Gastrocnemius medialis (tissue), 4 donors: Measurements from ENCODE around the gene FGF19. TPM values are rescaled to one million over a fixed set of nuclear protein-coding genes. Genes with fewer than 3 reads are reported as not detected.

ENCODE experiments used
- ATAC-seq, 2 donors: fragments of 150-250 bp; one replicate each; pipeline ENCODE4 v1.9.1; 2016
- DNase-seq, 2 donors: peaks; one replicate each; pipeline ENCODE4 v3.0.0-alpha.2; 2019
- H3K27ac ChIP-seq, 4 donors: fragments of 200-600 bp; sonication (generic); 1 replicate in 1 of 4; 2 replicates in 3 of 4; pipeline ENCODE4 v1.5.1; 2016 to 2018; ENCODE audit warnings: mild to moderate bottlenecking in 2 of 4, moderate library complexity in 1 of 4
- H3K27me3 ChIP-seq, 3 donors: fragments of 200-600 bp; sonication (generic) in 2 of 3; 1 replicate in 1 of 3; 2 replicates in 2 of 3; pipeline versions ENCODE4 v1.5.1 to v1.6.0; 2016 to 2019; ENCODE audit warnings: mild to moderate bottlenecking in 1 of 3, moderate library complexity in 1 of 3
- H3K36me3 ChIP-seq, 2 donors: fragments of 200-600 bp; sonication (generic) in 1 of 2; one replicate each; pipeline ENCODE4 v1.5.1; 2017 to 2018
- H3K4me1 ChIP-seq, 2 donors: fragments of 200-600 bp; sonication (generic) in 1 of 2; one replicate each; pipeline ENCODE4 v1.5.1; 2016 to 2017; ENCODE audit warnings: mild to moderate bottlenecking in 2 of 2
- H3K4me3 ChIP-seq, 4 donors: fragments of 200-600 bp; sonication (generic) in 3 of 4; 1 replicate in 1 of 4; 2 replicates in 3 of 4; pipeline ENCODE4 v1.5.1; 2016 to 2019; ENCODE audit warnings: mild to moderate bottlenecking in 2 of 4
- H3K9me3 ChIP-seq, 3 donors: fragments of 200-600 bp; sonication (generic) in 2 of 3; 1 replicate in 1 of 3; 2 replicates in 2 of 3; pipeline ENCODE4 v1.5.1; 2016 to 2019
- CTCF ChIP-seq, 5 experiments: fragments of 450-650 bp in 3 of 5; fragments of 200-600 bp in 2 of 5; sonication (generic) in 2 of 5; IDR thresholded peaks in 4 of 5; conservative IDR thresholded peaks in 1 of 5; 1 replicate in 4 of 5; 2 replicates in 1 of 5; pipeline ENCODE4 v1.5.1; 2016 to 2019; ENCODE audit warnings: antibody characterized with exemption in 5 of 5, mild to moderate bottlenecking in 3 of 5, moderate library complexity in 3 of 5
- POLR2A ChIP-seq, 2 donors: fragments of 450-650 bp; IDR thresholded peaks; one replicate each; pipeline ENCODE4 v1.6.1; 2017; ENCODE audit warnings: antibody characterized with exemption in 2 of 2, mild to moderate bottlenecking in 2 of 2, moderate library complexity in 2 of 2
- in situ Hi-C, 4 donors: fragments of 200-750 bp; cut with MboI; loops; one replicate each; pipeline versions ENCODE4 v1.15.0 to v1.8.0; 2017; ENCODE audit warnings: low sequenced_read_pairs in 4 of 4
- intact Hi-C: fragments of 100-400 bp; cut with DNase I; formaldehyde crosslinking; loops from one replicate; pipeline ENCODE4 v1.15.1; 2023; ENCODE audit warnings: low total_unique reads
- total RNA-seq, 4 donors: library from RNA; depleted of rRNA; stranded (reverse); fragments of >200 nt; gene quantifications; one replicate each; pipeline versions ENCODE4 v1.1.0 to v1.2.3, GENCODE V29; 2016

FGF19 gene
- total RNA-seq, 4 donors from 2014 or later, result not detected

- H3K27ac ChIP-seq, result no peak overlapping the region
- in situ Hi-C loops, result loop anchor here in 2 of 4 donors (10.0 to 25.0 kb wide), 2 partner anchors 536 to 539 kb away; no protein-coding TSS in a partner anchor
- H3K36me3 ChIP-seq, result no peaks in the 10 kb centered on the region
- H3K27me3 ChIP-seq, result no peaks in the 10 kb centered on the region
- ATAC-seq, result no peak
- TF ChIP-seq POLR2A (IDR thresholded peaks at IDR 0.05), result no peak
- TF ChIP-seq CTCF (IDR thresholded peaks at IDR 0.05 in 4 of 5, conservative IDR thresholded peaks at IDR 0.05 in 1 of 5), result no peak
- intact Hi-C loops, result no loop called here
- H3K4me3 ChIP-seq, result no peak overlapping the region
- H3K4me1 ChIP-seq, result peaks cover 0 to 5% of the 10 kb centered on the region in 2 donors
- no peaks in the 10 kb centered on the region for H3K9me3 ChIP-seq
- DNase-seq, result no peak
Observed at GRCh38 chr11:69650832-69651344, 52.9 kb downstream of the FGF19 start.

DNA sequence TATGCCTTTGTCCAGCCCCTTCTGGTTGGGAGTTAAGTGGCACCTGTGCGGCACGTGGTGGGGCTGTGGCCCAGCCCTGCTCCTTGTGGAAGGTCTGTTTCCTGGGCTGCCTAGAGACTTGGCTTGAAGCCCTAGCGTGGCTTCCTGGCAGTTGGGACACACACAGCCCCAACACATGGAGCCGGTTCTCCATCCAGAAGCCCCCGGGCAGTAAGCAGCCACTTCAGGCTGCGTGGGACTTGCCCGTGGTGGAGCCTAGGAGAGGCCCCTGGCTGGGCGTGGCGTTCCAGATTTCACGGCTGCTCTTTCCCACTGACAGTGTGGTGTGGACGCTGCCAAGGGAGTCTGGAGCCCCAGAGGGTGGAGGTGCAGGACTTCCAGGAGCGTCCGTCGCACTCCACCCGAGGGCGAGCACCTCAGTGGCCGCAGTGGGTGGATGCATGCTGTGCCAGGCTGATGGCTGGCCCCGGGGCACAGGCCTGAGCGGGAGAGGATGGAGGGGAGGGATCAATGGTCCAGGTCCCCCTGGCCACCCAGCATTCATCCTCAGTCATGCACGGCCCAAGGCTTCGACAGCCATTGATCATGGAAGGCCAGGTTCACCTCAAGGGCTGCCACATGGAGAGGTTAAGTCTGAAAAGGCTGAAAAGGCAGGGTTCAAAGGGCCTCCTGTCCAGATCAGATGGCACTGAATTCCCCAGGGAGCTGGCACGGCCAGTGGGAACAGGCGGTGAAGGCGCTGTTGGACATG, 53.6 kb downstream of the FGF19 start:
- Histone ChIP-seq H3K36me3 (no peaks in the 10 kb centered on the region), H3K4me3 (no peak overlapping the region), H3K27ac (no peak overlapping the region), H3K9me3 (no peaks in the 10 kb centered on the region), H3K27me3 (no peaks in the 10 kb centered on the region), H3K4me1 (peaks cover 0 to 5% of the 10 kb centered on the region in 2 donors)
- in situ Hi-C loops, result loop anchor here in 2 of 4 donors (10.0 to 25.0 kb wide), 2 partner anchors 535 to 538 kb away; no protein-coding TSS in a partner anchor
- DNase-seq (no peak), ATAC-seq (no peak)
- intact Hi-C loops, result no loop called here
- TF ChIP-seq POLR2A (IDR thresholded peaks at IDR 0.05), result no peak
- TF ChIP-seq CTCF (IDR thresholded peaks at IDR 0.05 in 4 of 5, conservative IDR thresholded peaks at IDR 0.05 in 1 of 5), result no peak

DNA sequence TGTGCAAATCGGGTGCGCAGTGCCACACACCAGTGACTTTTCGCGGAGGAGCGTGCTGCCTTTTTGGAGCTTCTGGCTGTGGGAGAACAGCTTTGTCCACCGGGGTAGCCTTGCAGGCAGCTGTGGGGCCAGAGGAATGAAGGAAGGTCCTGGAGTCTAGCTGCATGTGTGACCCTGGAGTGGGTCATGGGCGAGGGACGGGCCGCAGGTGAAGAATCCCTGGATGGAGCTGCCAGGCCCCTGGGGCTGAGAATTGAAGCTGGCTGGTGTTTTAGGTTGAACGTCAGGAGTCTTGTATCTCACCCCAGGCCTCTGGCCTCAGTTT, 54.3 kb downstream of the FGF19 start:
- in situ Hi-C loops (loop anchor here in 2 of 4 donors (25.0 kb wide), 2 partner anchors 362 to 537 kb away; partner anchors contain the start of gene MYEOV (in 1 of the 2)), intact Hi-C loops (no loop called here)
- ATAC-seq (no peak), DNase-seq (no peak)
- Histone ChIP-seq H3K9me3 (no peaks in the 10 kb centered on the region), H3K36me3 (no peaks in the 10 kb centered on the region), H3K4me3 (no peak overlapping the region), H3K27me3 (peaks cover 0 to under 1% (median 0%) of the 10 kb centered on the region in 3 donors), H3K4me1 (peaks cover 0 to 5% of the 10 kb centered on the region in 2 donors), H3K27ac (no peak overlapping the region)
- TF ChIP-seq CTCF (IDR thresholded peaks at IDR 0.05 in 4 of 5, conservative IDR thresholded peaks at IDR 0.05 in 1 of 5) (no peak), POLR2A (IDR thresholded peaks at IDR 0.05) (no peak)

- in situ Hi-C loops, result loop anchor here in 2 of 4 donors (25.0 kb wide), 2 partner anchors 362 to 537 kb away; partner anchors contain the start of gene MYEOV (in 1 of the 2)
- intact Hi-C loops, result no loop called here
- H3K27ac ChIP-seq, result no peak overlapping the region
- H3K27me3 ChIP-seq, result peaks cover 0 to 6% (median 1%) of the 10 kb centered on the region in 3 donors
- no peak for DNase-seq
- no peak overlapping the region for H3K4me3 ChIP-seq
- H3K36me3 ChIP-seq, result no peaks in the 10 kb centered on the region
- TF ChIP-seq POLR2A (IDR thresholded peaks at IDR 0.05) (no peak), CTCF (IDR thresholded peaks at IDR 0.05 in 4 of 5, conservative IDR thresholded peaks at IDR 0.05 in 1 of 5) (no peak)
- no peaks in the 10 kb centered on the region for H3K9me3 ChIP-seq
- H3K4me1 ChIP-seq, result peaks cover 0 to 5% of the 10 kb centered on the region in 2 donors
- no peak for ATAC-seq
Observed at GRCh38 chr11:69648679-69649575, 54.9 kb downstream of the FGF19 start.

Other genes starting within 250 kb of the FGF19 start
- gene LINC01488, start 222.4 kb downstream of the FGF19 start, total RNA-seq, result not detected
- gene CCND1, start 62.9 kb downstream of the FGF19 start, total RNA-seq, result 1 to 10 TPM; 1.3 to 4.6 (median 3.2) TPM
- gene LTO1, start 28.7 kb downstream of the FGF19 start, total RNA-seq, result 10 to 100 TPM in 2 of 4 donors, 1 to 10 TPM in 2; 9.5 to 18.2 (median 13.3) TPM
- gene FGF4, start 71.3 kb upstream of the FGF19 start, total RNA-seq, result not detected
- not detected for gene FGF3, start 115.4 kb upstream of the FGF19 start, total RNA-seq